ENCODE data around the gene NOXA1.
"Not testable (repeated sequence)": the region's sequence is repeated elsewhere in the genome, so short reads cannot be mapped to it uniquely, and the experiment has no call there.

Gene NOXA1

DNA sequence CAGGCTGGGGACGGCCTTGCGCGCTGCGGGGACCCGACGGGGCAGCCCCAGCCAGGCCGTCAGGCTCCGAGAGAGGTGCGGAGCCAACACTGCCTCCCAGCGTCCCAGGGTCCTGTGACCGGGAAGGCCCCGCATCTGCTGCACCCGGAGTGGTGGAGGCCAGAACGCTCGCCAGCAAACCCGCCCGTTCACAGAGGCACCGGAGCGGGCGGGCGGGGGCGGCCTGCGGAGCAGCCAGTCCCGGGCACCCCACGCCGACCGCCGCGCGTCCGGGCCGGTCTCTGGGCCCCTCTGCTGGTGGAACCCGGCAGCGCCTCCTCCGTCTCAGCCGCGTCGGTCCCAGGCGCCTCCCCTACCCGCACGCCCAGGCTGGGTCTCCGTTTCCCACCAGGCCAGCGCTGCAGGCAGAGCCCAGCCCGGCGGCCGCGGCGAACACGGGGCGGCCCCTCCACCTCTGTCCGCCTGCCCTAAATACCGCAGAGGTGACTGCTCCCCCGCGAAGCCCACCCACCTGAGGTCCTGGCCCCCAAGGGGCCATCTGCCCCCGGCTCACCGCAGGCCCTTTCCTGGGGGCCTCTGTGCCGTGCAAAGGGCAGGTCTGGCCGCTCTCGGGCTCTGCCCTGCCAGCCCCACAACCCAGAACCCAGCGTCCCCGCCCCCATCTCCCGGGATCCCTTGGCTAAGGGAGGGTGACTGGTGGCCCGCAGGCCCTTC is 16.2 kb upstream of the NOXA1 start:
- DNase-seq, result peak; percentile 63

DNA sequence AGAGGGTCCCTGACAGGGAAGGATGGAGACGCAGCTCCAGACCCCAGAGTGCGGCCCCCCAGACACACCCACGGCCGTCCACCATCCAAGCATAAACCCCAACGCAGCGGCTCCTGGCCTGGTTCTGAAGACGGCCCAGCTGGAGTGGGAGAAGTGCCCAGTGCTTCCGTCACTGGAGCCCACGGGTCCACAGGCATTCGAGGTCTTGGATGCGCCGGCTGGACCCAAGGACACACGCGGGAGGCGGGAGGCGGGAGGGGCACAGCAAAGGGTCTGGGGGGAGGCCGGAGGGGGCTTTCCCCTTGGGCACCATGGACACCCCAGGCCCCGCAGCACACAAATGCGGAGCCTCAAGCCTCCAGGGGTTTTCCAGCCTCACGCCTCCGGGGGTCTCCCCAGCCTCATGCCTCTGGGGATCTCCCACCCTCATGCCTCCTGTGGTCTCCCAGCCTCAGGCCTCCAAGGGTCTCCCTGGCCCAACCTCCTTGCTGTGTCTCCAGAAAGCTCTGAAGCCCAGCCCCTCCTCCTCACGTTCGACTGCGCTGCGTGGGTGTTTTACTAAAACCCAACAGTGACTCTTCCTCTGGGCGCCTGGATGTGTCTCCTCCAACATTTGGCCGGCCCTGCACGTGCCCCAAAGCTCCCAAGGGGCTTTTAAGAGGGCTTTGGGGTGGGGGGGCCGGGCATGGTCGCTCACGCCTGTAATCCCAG is 15.4 kb upstream of the NOXA1 start:
- no peak for DNase-seq

- DNase-seq, result no peak
Measured at GRCh38 chr9:137408651-137409405, 14.4 kb upstream of the NOXA1 start.

- DNase-seq, result no peak
Measured at GRCh38 chr9:137409515-137409914, 13.7 kb upstream of the NOXA1 start.

DNA sequence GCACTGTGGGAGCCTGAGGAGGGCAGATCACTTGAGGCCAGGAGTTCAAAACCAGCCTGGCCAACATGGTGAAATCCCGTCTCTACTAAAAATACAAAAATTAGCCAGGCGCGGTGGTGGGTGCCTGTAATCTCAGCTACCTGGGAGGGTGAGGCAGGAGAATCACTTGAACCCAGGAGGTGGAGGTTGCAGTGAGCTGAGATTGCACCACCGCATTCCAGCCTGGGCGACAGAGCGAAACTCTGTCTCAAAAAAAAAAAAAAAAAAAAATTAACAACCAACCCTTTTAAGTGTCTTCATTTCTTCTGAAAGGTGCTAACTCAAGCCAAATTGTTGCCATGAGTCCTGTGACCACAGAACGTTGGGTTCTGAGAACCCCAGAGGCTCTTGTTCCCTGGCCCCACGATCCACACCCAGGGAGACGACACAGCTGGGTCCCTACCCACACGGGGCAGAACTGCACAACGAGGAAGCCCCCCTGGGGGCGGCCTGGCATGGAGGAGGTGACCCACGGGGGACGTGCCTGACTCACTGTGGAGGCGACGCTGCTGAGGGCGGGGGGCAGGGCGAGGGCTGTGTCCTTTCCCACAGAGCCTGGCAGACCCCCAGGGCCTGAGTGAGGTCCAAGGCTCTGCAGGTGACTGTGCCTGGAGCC is 12.8 kb upstream of the NOXA1 start:
- not testable (repeated sequence) for DNase-seq

DNA sequence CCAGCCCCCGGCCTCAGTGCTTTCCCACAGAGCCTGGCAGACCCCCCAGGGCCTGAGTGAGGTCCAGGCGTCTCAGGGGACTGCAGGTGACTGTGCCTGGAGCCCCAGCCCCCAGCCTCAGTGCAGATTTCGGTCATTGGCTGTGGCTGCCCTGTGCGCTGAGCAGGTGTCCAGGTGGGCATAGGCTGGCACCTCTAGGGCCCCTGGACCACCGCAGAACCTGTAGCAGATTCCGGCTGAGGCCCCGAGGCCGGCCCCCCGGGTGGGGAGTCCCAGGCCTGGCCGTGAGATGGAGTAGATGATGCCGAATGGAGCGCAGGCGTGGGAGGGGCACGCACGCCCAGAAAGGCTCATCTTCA is 12.3 kb upstream of the NOXA1 start:
- no peak for DNase-seq

DNA sequence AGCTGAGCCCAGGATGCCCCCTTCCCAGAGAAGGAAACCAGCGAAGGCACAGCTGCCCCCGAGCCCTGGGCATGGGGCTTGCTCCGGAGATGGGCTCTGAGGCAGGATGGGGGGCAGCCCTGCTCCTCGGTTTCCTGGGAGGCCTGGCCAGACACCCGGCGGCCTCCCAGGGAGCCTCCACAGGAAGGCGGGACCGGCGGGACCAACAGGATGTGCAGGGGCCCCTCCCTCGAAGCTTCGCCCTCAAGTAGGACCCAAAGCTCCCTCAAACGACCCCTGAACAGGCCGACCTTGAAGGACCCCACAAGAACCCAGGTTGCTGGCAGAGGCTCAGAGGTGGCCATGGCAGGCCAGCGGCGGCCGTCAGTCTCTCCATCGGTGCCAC is 11.9 kb upstream of the NOXA1 start:
- DNase-seq, result no peak

DNA sequence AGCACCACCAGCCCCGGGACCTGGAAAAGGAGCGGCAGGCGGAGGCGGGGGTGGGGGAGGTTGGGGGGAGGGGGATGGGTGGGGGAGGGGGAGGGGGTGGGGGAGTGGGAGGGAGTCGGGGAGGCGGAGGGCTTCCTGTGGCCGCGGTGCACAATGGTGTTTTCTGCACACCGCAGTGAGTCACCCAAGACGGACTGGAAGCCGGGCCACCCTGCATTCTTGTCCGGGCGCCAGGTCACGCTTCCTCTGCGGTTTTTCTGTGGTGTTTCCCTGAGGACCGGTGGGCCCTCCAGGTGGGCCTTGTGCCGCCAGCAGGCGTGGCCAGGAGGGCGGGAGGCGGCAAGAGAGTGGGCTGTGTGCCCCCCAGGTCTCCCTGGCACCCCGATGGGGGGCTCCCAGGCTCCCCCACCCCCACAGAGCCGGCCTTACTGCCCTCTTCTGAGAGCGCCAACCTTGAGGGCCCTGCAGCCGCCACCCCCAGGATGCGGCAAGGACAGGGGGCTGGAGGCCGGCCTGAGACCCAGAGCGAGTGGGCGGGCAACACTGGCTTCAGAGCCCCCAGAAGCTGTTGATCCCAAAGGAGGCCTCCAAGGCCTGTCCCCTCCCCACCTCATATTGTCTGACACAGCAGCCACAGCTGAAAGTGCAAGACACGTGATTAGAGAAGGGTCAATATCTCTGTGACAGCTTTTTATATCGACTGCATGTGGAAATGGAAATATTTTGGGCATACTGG is 11.4 kb upstream of the NOXA1 start:
- peak; percentile 40 for DNase-seq

DNA sequence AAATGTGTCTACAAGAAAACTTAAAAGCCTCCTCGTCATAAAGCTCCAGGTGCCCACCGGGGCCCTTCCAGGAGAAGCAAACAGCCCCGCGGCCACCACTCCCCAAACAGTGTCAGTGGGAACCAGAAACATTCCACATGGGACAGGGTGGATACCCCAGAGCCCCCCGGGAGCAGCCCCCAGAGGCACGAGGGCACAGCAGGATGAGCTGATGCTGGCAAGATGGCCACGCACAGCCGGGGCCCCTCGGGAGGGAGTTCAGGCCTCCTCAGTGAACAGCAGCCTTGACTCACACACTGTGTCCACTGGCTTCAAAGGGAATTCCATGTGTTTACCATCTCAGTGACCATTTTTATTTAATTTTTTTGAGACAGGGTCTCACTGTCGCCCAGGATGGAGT is 10.8 kb upstream of the NOXA1 start:
- DNase-seq, result no peak

GRCh38 chr9:137415451-137415850 is 7.7 kb upstream of the NOXA1 start:
- DNase-seq, result no peak

GRCh38 chr9:137416006-137416562 is 7.1 kb upstream of the NOXA1 start:
- no peak for DNase-seq

DNA sequence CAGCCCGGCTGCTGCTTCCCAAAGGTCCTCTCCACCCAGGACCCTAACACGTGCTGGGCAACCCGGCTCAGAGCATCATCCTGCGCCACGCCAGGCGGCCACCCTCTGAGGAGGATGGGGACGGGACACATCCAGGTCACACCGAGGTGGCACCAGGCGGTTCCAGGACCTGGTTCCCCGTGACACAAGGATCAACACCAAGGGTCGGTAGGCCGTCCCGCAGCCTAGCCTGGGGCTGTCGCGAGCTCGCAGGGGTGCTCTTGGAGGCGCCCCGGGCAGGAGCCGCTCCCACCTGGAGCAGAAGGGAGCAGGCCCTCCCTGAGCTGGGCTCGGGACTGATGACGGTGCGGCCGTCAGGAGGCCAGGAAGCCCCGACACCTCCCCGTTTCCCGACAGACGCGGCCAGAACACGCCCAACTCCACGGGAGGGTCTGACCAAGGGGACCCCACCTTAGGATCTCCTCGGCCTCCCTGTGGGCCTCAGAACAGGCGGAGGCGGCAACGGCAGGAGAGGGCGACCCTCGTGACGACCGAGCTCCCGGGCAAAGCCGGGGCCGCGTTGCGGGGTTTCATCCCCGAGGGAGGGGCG is 6.5 kb upstream of the NOXA1 start:
- DNase-seq, result no peak

DNA sequence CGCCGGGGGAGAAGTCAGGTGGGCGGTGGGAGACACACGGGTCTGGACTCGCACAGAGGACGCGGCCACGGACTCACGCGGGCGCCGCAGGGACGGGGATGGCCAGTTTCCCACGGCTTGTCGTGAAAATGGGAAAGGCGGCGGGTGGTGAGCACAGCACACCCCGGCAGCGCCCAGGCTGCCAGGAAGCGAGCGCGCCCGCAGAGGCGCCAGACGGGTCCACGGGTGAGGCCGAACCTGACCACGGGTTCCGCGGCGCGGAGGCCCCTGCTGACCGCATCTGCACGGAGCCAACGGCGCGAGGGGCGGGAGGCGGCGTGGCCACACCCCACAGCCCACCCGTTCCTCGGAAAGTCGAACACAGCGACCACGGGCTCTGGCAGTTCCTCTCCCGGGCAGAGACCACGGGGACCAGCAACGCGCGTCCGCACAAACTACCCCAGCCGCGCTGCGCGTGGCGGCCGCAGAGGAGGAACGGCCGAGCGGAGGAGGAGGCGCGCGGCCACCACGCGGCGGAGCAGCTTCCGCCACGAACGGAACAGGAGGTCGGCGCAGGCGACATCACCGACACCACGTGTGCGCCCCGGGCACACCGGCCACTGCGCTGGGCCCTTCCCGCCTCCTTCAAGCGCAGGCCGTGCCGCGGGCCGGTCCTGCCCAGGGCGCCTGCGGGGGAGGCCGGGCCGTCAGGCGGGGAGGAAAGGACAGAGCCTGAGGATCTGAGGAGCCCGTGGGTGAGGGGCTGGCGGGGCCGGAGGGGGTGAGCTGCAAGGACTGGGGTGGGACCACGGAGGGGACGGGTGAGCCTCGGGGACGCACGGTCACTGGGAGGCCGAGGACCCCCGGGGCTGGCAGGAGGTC is 5.8 kb upstream of the NOXA1 start:
- no peak for DNase-seq

DNA sequence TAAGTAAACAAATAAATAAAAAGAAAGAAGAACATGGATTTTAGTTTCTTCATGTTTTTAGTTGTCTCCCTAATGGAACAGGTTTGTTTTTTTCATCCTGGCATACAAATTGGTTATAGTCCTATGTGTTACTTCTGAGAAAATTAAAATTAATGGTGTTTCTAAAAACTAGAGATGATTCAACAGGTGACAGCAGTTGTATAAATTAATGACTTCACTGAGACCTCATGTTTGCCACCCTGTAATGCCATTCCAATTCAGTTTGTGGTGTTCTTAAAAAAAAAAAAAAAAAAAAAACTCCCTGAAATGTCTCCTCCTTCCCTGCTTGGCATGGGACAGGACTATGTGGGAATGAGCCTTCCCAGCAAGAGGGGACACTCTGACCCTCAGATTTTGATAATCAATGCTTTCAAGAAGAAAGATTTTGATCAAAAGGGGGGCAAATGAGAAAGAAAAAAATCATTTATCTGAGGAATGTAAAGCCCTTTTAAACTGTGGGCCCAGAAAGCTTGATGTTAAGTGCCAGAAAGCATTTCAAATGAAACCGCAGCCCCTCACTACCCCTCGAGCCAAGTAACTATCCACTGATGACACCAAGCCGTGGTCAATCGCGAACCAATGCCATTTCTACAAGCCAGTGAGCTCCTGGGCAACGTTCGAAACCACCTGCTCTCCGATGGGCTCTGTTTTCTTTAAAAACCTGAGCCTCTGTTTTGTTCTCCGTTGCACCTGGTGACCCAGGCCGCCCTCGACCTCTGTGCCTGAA is 1.2 kb upstream of the NOXA1 start:
- no peak for DNase-seq

GRCh38 chr9:137423514-137424291 is 510 bp downstream of the NOXA1 start:
- no peak for DNase-seq

DNA sequence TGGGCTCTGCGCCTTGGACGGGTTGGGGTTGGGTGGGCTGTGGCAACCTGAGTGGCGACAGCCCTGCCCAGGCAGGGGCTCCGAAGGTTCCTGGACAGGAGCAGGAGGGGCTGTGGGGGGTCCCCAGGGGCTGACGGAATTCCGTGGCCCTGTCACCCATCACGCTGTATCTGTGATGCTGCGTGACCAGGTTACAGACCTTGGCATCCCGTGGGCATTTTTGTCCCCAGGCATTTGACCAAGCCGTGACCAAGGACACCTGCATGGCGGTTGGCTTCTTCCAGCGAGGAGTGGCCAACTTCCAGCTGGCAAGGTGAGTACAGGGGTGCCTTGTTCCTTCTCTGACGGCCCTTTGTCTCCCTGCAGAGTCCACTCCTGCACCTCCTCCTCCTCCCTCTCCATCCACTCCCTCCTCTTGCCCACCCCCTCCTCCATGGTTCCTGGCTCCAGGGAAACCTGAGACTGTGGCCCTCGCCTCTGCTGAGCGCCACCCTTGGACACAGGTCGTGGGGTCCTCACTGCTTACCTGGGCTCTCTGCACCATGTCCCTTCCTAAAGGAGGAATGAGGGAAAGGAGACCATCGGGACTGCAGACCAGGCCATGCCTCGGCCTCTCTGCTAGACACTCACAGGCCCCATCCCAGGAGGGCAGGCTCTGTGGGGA is 3.0 kb downstream of the NOXA1 start:
- no peak for DNase-seq

DNA sequence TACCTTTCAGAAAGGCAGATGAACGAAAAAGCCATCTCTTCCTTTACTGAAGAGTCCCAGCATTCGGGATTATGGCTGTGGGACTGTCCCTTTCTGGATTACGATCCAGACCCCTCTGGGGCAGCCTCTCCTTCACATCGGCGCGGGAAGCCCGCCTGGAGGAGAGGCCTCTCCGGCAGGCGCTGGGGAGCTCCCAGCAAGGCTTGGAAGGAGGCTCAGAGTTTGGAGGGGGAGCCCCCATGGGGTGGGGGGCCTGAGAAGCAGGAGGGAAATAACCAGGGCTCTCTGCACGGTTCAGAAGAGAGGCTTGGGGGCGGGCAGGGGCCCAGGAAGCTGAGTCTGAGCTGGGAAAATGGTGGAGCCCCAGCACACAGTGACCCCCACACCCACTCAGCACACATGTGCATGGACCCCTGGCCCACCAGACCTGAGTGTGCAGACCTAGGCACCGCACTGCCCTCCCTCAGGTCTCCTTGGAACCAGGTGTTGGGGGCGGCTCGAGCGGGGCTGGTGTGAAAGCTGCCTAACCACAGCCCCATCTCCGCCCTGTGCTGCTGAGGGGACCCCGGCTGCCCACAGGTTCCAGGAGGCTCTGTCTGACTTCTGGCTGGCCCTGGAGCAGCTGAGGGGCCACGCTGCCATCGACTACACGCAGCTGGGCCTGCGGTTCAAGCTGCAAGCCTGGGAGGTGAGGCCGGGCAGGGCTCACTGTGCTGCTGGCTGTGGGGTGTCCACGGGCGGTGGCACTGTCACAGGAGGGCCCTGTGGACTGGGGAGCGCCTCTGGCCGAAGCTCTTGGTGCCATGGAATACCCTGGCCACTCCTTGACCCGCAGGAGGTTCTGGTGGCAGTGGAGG is 4.5 kb downstream of the NOXA1 start:
- DNase-seq, result no peak

DNA sequence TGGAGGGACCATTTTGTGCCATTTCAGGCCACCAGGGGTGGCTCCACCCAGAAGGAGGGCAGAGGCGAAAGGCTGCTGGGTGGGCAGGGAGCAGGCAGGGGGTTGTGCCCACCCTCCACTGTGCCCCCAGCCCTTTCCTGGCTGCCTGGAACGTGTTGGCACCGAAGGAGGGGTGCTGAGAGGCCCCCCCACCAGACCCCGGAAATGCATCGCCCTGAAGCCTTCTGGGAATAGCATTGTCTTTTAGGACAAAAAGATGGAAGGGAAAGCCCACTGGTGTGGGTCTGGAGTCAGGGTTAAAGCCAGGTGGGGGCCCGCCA is 5.1 kb downstream of the NOXA1 start:
- no peak for DNase-seq
